ENCODE data around the gene BANF2. TPM values are rescaled to one million over a fixed set of nuclear protein-coding genes. Genes with fewer than 3 reads are reported as not detected.
"Not testable (repeated sequence)": the region's sequence is repeated elsewhere in the genome, so short reads cannot be mapped to it uniquely, and the experiment has no call there.

Gene BANF2
- total RNA-seq, 2 experiments from 2014 or later = not detected

- H3K4me3 Mint-ChIP-seq; H3K36me3 Mint-ChIP-seq (ENCODE audit: low read depth); H3K9me3 Mint-ChIP-seq (ENCODE audit: insufficient read depth); POLR2A ChIA-PET; CTCF ChIA-PET; DNase-seq; ATAC-seq; H3K27ac Mint-ChIP-seq; H3K4me1 Mint-ChIP-seq (ENCODE audit: low read depth); H3K27me3 Mint-ChIP-seq (ENCODE audit: low read depth): not testable (repeated sequence)
These were observed 79.2 kb downstream of the BANF2 start for GRCh38 chr20:17779011-17779410.

GRCh38 chr20:17782768-17783167 is 83.0 kb downstream of the BANF2 start:
- POLR2A ChIA-PET = no interaction called here
- Mint-ChIP-seq H3K4me3 (no peak overlapping the region), H3K36me3 (ENCODE audit: low read depth) (no peaks in the 10 kb centered on the region), H3K9me3 (ENCODE audit: insufficient read depth) (no peaks in the 10 kb centered on the region), H3K4me1 (ENCODE audit: low read depth) (peaks cover 5% of the 10 kb centered on the region), H3K27me3 (ENCODE audit: low read depth) (peaks cover 5% of the 10 kb centered on the region), H3K27ac (no peak overlapping the region)
- DNase-seq (no peak), ATAC-seq (no peak)
- CTCF ChIA-PET = no interaction called here

- DNase-seq = no peak
- Mint-ChIP-seq H3K9me3 (ENCODE audit: insufficient read depth) (no peaks in the 10 kb centered on the region), H3K4me1 (ENCODE audit: low read depth) (peaks cover 5% of the 10 kb centered on the region), H3K36me3 (ENCODE audit: low read depth) (no peaks in the 10 kb centered on the region), H3K27ac (no peak overlapping the region), H3K27me3 (ENCODE audit: low read depth) (peaks cover 5% of the 10 kb centered on the region), H3K4me3 (no peak overlapping the region)
- no peak for ATAC-seq
- ChIA-PET POLR2A (no interaction called here), CTCF (no interaction called here)
These were observed 83.9 kb downstream of the BANF2 start for GRCh38 chr20:17783671-17784070.

DNA sequence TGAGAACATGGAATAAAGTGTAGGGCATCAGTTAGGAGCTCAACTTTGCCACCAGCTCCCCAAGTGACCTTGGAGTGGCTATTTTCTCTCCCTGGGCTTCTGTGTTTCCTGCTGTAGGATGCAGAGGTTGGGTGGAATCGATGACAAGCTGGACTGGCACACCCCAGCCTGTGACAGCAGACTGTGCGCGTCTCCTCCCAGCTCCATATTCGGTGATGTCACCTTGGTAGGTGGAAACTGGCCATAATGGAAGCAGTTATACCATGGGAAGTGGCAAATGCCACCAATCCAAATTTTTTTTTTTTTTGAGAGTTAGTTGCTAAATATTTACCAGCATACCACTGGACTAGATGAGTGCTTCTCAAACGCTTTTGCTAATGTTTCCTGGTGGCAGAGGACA is 85.2 kb downstream of the BANF2 start:
- Mint-ChIP-seq H3K27ac (no peak overlapping the region), H3K4me3 (no peak overlapping the region), H3K36me3 (ENCODE audit: low read depth) (no peaks in the 10 kb centered on the region), H3K4me1 (ENCODE audit: low read depth) (peaks cover 5% of the 10 kb centered on the region), H3K27me3 (ENCODE audit: low read depth) (peaks cover 8% of the 10 kb centered on the region), H3K9me3 (ENCODE audit: insufficient read depth) (no peaks in the 10 kb centered on the region)
- POLR2A ChIA-PET = no interaction called here
- ATAC-seq (no peak), DNase-seq (no peak)
- CTCF ChIA-PET = no interaction called here

Other genes starting within 250 kb of the BANF2 start
- under 1 TPM; 0.50 to 0.55 TPM for gene BFSP1, start 168.6 kb upstream of the BANF2 start, total RNA-seq
- gene DSTN, start 129.9 kb upstream of the BANF2 start, total RNA-seq = 10 to 100 TPM; 59.0 to 63.6 TPM
- gene RRBP1, start 17.7 kb upstream of the BANF2 start, total RNA-seq = 10 to 100 TPM; 64.3 to 66.7 TPM